Measurements from ENCODE around the gene HIVEP1.

Gene HIVEP1

DNA sequence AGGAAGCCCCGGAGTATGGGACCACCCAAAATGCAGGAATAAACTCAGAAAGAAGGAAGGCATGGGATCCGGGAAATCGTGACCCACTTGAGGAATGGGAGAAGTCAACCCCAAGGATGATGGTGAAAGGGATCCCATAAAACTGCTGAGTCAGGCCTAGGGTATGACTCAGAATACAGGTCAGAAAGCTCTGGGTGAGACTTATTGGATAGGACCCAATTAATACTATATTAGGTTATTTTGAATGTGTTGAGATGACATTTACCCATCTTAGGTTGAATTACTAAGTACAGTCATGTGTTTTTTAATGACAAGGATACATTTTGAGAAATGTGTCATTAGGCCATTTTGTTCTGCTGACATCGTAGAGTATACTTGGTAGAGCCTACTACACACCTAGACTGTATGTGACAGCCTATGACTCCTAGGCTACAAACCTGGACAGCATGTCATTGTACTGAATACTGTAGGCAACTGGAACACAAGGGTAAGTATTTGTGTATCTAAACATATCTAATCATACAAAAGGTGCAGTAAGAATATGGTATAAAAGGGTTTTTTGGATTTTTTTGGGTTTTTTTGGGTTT, 17.1 kb upstream of the HIVEP1 start:
- no peak for DNase-seq (ENCODE audit: low read depth)

DNA sequence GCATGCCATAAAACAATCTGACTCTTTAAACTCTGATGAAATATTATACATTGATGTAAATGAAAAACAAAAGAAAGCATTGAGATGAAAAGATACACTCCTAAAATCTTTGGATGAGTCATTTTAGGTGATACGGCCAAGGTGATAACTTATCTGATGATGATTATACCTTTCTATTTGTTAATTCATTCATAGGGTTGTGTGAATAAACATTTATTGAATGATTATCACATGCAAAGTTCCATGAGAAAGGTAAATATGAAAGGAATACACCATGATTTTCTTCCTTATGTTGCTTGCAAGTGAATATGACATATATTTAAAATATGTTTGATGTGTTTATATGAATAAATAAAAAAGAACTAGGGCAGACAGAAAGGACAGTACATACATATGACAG, 15.4 kb upstream of the HIVEP1 start:
- no peak for DNase-seq (ENCODE audit: low read depth)

DNA sequence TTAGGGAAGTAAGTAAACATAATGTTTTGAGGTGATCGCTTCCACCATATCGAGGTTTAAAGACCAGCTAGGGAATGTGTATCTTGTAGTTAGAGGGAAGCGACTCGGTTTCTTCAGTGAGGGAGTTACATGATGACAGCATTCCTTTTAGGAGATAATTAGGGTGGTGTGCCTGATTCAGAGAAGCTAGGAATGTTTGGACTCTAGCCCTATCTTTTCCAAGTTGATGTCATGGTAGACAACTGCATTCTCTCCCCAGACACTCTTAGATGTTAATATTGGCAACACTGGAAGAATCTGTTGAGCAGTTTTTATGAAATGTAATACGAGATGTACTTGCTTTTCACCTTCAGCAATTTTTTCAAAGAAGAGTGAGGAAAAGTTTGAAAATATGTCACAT, 12.9 kb upstream of the HIVEP1 start:
- no peak for DNase-seq (ENCODE audit: low read depth)

DNA sequence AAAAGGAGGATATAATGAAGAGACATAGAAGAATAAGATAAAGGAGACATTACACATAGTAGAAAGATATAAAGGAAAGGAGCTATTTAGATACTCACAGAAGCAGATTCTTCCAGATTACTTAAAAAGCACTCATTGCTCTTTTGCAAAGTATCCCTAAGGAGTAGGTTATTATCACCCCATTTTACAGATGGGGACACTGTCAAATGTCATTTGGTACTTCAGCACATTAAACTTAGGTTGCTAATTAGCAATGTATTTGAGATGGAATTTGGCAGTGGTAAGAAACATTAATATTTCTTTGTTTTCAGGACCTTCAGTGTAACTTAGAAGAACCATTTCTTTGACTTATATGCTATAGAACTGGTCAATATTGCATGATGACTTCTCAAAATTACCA, 11.9 kb upstream of the HIVEP1 start:
- no peak for DNase-seq (ENCODE audit: low read depth)

DNA sequence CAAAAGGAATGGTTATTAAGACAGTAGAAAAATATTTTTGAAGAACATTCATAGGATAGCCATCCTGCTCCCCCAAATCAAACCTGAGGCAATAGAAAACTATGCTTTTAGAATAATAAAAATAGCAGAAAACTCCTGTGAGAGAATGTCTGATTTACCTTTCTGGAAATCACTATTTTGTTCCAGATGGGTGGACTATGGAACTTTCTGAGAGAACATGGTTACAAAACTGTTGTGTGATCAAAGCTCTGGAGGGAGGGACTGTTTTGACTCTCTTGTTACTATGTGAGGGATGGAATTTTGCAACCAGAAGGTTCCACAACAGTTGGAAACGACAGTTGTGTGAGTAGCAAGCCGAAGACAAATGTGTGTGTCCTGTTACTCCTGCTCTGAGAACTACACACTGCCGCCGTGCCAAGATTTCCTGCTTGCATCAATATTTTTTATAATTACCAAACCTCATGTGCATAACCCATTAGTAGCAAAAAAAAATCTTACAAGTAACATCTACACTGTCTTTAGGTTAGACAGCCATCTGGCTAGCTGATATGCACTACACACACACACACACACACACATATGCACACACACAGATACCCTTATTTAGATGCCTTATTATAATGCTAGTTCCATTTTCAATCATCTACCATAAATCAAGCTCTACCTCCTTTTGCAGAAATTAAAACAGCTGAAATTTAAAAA, 11.0 kb upstream of the HIVEP1 start:
- DNase-seq (ENCODE audit: low read depth), result no peak

DNA sequence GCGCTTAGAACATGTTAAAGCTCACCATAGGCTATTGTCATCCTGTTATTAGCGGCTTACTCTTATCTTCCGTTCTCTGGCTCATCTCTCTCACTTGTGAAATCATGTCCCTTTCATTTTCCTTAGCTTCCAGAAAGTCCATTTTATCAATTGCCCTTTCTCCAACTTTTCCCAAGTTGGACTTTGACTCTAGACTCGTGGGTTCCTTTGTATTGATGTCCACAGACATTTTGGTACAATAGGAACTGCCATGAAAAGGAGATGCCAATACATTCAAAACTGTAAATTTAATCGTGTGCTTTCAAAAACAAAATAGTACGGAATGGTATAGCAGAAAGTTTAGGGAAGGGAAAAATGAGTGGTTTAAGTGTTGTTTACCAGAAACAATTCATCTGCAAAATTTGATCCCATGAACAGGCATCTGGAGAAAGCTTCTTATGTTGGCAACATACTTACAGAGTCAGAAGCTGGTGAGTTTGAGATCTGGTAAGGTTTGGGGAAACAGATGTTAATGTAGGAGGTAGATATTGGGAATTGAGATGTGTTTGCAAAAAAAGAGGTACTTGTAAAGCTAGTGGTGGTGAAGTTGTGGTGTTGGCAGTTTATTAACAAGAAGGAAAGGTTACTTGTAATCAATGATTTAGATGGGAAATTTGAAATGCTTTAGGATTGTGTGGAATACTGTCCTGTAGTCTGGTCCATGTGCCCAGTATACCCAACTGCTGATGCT, 10.2 kb upstream of the HIVEP1 start:
- no peak for DNase-seq (ENCODE audit: low read depth)

DNA sequence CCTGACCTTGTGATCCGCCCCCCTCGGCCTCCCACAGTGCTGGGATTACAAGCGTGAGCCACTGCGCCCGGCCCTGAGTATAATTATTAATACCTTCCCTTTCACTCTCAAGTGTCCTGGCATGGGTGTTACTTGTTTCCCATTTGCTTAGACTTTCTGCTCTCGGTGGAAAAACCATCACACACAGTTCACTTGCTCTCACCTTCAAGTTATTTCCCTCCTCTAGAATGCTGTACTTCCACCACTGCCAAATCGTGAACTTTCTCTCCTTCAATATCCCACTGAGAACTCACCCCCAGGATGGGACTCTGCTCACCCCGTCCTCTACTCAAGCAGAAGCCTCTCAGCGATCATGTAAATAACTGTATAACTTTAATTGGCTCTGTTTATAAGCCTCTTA, 4.6 kb upstream of the HIVEP1 start:
- no peak for DNase-seq (ENCODE audit: low read depth)

DNA sequence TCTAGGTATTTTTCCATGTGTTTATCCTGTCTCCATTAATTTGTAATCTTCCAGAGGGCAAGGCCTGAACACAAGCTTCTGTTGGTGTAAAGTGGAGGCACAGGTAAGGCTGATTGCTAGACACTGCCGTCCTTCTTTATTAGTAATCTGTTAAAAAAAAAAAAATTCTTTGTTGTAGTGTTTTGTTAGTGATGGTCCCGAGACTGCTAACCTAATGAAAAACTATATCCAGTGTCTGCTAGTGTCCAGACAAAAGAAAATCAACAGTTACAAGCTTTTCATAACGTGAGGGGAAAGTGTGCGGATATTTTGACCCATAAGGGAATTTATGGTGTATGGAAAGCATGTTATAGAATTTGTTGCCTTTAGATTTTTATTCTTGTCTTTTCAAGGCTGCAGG, 4.2 kb upstream of the HIVEP1 start:
- DNase-seq (ENCODE audit: low read depth), result no peak

DNA sequence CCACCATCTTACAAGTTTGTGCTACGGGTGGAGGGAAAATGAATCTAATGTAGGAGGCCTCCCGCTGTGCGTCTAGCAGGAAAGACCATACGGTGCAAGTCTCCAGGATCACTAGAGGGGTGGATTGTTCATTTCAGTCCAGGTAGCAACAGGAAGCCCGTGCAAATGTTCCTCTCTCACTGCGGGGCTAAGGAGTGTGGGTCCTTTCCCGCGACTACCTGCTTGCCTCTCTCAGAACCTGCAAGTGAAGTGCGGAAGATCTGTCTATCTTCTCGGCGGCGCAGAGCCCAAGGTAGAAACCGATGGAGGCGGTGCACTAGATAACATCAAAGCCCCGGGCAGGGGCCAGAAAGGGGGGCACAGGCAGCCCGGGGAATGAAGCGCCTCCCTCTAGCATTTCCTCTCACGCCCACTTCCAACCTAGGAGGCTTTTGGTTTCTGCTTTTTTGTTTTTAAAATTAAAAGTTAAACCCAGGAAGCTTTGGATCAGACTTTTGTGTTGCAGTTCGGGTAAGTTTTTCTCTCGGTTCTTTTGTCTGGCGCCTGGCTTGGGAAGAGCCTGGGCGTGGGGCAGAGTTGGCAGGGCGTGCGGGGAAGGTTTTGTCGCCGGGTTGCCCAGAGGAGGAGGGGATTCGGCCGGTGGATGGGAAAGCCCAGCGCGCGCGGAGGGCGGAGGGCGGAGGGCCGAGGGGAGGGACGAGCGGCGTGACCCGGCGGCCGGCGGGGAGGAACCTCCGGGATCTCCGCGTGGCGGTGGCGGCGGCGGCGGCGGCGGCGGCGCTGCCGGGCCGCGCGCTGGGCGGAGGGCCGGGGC, 3.5 kb upstream of the HIVEP1 start:
- no peak for DNase-seq (ENCODE audit: low read depth)

DNA sequence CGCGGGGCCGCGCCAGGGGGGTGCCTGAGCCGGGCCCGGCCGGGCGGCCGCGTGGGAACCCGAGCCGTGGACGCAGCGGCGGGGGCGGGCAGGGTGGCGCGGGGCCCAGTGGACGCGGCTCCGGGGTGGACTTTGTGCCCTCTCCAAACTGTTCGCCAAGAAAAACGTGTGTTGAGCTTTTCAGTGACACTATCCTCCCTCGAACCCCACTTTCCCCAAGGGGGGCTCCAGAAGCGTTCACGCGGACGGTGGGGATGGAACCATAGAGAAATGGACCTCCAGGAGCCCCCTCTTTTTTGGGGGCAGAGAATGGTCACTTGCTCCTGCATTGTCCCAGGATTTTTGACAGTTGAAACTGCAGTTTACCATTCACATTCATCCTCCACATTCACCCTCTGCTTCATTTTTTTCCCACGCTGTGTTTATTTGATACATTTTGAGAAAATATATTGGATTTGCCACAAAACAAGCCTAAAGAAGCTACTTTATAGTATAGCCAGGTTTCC, 2.9 kb upstream of the HIVEP1 start:
- no peak for DNase-seq (ENCODE audit: low read depth)

DNA sequence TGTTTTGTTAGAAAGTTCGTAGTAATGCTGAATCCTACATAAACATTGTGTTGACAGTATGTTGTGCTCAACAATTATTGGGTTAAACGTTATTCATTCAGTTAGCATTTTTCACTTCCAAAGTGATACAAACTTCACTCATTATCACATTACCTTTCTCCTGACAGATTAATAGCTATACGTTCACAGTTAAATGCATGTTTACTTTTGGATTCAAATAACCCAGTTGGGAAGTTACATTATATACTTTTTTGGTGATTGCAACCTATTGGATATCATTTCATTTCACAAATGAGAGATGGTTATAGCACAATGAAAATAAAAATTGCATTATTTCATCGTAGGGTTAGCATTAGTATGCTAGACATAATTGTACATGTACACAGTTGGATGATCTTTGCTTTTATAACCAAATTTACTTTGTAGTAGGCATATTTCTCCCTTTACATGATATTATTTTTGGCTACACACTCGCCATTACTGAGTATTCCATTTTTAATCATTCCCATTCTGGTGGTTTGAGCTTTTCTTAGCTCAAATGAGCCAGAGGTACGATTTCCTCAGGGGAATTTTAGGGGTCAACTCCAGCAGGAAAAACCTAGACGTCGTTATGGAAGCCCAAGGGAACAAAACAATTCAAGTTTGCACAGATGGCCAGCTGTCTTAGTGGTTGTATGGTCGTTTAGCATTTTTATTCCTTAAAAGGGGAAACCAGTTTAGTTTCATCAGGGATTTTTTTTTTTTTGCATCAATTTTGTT, 2.1 kb upstream of the HIVEP1 start:
- DNase-seq (ENCODE audit: low read depth), result no peak

DNA sequence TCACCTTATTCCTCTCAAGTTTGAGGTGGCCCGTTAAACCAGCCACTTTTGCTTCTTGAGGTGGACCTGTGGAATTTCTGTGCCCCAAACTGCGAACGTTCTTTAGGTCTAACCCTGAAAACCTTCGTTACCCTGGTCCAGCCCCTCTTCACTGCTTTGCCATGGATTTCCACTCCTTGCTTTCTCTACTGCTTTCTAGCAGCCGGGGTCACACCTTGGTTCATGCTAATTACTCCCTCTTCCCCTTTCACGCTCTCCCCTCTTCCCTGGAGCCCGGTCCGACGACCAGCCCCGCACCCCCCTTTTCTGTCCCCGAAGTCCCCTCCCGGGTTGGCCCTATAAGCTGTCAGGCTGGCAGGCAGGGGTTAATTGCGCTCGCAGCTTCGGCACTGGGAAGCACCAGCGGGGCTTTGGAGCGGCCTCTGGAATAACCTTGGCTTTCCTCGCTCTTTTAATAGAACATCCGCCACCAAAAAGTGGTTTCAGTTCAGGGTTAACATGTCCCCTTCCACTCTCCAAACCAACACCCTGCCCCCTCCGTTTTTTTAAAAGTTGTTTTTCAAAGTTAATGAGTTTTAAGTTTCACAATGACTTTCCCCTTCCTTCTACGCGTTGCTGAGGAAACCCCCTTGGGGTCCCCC, 1.4 kb upstream of the HIVEP1 start:
- DNase-seq (ENCODE audit: low read depth), result no peak

DNA sequence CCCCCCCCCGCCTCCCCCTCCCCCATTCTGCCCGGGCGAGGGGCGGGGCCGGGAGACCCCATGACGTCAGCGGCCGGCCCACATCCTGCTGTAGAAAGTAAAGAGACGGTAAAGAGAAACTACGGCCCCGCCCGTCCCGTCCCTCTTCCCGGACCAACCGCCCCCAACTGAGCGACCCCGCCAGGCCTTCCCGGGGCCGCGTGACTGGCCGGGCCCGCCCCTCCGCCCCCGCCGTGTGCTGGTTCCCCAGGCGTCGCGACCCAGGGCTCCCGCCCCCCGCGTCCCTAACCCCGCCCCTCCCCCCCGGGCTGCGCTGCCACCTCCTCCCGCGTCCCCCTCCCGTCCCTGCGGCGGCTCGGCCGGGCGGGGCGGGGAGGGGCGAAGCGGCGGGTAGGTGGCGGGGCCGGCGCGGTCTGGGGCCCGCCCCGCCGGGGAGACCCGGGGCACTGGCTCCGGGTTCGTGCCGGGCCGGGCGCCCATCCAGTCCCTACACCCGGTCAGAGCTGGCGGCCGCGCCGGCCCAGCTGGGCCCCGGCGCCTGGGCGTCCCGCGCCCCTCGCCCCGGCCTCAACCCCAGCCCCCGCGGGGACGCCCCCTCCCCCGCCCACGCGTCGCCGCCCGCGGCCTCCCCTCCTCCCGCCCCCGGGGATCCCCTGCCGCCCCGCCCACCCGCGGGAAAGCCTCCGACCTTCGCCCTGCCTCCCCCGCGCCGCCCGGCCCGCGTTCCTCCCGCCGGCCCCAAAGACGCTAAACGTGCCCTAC, 655 bp upstream of the HIVEP1 start:
- DNase-seq (ENCODE audit: low read depth), result peak; percentile 94

DNA sequence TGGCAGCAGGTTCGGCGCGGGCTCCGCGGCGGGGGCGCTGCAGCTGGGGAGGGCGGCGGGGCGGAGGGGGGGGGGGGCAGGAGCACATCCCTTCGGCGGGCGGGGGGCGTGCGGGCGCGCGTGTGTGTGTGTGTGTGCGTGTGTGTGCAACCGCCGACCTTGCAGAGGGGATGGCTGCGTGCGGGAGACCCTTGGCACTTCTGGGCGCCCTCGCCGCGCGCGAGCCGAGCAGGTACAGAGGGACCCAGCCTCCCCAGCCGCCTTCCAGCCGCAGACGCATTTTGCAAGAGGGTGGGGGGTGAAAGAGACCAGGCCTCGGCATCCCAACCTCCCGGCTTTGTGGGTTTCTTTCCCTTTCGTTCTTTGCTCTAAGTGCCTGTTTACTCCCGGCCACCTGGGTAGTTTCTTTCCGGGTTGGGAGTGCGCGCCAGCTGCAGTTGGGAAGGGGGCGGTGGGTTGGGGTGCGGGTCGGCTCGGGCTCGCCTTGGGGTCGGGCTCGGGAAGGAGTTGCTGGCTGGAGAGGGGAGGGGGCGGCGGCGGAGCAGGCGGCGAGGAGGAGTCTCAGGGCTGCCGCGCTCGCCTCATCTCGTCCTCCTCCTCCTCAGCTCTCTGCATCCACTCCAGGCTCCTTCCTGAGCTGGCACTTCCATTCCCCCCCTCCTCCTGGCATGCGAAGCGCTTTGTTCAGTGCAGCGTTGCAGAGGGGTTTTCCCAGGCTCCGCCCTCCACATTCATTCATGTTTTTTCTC, 620 bp downstream of the HIVEP1 start:
- no peak for DNase-seq (ENCODE audit: low read depth)

DNA sequence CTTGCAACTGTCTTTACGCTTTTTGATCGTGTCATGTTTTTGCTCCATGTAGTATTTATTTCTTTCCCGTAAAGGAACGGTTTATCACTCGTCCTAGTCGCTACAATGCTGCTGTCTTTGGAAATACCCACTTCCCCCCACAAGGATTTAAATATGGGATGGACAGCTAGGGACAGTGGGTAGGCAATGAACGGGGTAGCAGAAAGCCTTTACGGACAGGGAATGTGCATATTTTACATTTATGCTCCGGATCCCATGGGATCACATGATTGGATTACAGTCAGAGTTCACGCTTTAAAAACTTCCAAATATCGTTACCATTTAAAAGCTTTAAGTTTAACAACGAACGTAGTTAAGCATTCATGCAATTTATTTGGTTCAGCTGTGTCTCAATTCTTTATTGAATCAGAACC, 1.2 kb downstream of the HIVEP1 start:
- DNase-seq (ENCODE audit: low read depth), result no peak

DNA sequence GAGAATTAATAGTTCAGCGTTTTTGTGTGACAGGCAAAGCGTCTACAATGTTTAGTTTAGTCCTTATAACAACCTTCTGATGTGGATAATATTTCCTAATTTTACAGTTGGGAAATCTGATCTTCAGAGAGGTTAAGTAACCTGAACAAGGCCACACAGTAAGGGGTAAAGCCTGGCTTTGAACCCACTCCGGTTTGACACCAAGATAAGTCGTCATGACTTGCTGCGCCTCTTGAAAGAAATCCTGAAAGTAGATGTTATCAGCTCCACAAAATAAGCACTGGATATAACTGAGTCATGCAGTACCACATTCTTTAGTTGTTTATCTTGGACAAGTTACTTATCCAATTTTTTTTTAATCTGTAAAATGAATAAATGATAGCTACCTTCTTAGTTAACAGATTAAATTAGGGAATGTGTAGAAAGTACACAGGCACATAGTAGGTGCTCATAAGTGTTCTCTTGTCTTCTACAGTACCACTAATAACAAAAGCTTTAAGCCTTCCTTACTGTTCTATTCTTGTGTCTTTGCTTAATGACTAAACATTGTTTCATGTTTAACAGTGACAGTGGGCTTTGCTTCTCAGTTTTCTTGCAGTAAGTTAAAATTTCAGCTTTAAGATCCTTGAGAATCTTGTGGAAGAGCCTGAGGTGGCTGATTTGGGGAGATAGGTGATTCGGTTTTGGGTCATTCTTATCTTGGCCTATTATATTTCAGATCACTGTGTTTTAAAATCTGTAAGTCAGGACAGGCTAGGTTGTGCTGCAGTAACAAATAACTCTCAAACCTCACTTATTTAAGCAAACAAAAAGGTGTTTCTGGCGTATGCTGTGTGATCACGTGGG, 2.1 kb downstream of the HIVEP1 start:
- DNase-seq (ENCODE audit: low read depth), result no peak

DNA sequence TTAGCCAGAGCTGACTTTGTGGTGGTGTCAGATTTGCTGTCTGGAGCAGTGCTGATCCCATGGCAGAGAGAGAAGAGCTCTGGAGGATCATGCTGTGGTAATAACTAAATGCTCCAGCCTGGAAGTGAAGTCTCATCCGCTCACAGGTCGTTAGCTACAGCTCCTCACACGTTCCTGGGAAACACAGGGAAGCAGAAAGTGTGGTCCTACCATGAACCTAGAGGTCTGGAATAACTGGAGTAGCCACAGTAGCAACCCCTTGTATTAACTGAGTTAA, 2.7 kb downstream of the HIVEP1 start:
- DNase-seq (ENCODE audit: low read depth), result no peak

DNA sequence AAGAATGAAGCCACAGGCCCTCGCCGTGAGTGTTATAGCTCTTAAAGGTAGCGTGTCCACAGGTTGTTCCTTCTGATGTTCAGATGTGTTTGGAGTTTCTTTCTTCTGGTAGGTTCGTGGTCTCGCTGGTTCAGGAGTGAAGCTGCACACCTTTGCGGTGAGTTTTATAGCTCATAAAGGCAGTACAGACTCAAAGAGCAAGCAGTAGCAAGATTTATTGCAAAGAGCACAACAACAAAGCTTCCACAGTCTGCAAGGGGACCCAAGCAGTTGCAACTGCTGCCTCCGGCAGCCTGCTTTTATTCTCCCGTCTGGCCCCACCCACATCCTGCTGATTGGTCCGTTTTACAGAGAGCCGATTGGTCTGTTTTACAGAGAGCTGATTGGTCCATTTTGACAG, 5.2 kb downstream of the HIVEP1 start:
- no peak for DNase-seq (ENCODE audit: low read depth)

DNA sequence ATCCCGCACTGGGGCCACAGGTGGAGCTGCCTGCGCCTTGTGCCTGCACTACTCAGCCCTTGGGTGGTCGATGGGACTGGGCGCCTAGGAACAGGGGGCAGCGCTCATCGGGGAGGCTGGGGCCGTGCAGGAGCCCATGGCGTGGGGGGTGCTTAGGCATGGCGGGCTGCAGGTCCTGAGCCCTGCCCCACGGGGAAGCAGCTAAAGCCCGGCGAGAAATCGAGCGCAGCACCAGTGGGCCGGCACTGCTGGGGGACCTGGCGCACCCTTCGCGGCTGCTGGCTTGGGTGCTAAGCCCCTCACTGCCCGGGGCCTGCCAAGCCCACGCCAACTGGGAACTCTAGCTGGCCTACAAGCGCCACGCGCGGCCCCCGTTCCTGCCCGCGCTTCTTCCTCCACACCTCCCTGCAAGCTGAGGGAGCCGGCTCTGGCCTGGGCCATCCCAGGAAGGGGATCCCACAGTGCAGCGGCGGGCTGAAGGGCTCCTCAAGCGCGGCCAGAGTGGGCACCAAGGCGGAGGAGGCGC, 5.8 kb downstream of the HIVEP1 start:
- DNase-seq (ENCODE audit: low read depth), result no peak

Data from GM04504 (cell line).